Kidney (tissue), 14 donors: ENCODE data around the gene TEX35. TPM values are rescaled to one million over a fixed set of nuclear protein-coding genes. Genes with fewer than 3 reads are reported as not detected.

Experiments used
- DNase-seq, 5 donors: peaks; one replicate each; pipeline ENCODE4 v3.0.0-alpha.2; 2013 to 2020
- FAIRE-seq: peaks from 2 replicates; lab custom pipeline; 2012; peaks lifted over from hg19 to GRCh38; lab: Jason Lieb, UNC
- H3K27ac ChIP-seq, 2 donors: one replicate each; pipeline ENCODE4 v1.7.0; 2013; ENCODE audit warnings: low read depth in 2 of 2, low read length in 2 of 2, inconsistent platforms in 1 of 2
- H3K27me3 ChIP-seq: one replicate; pipeline ENCODE4 v1.7.1; 2013; ENCODE audit warnings: low read length, inconsistent platforms; ENCODE audit not compliant: control insufficient read depth, insufficient read depth
- H3K36me3 ChIP-seq, 3 donors: one replicate each; pipeline versions ENCODE4 v1.7.0 to v1.7.1; 2013; ENCODE audit warnings: low read length in 3 of 3, control low read depth in 1 of 3, inconsistent platforms in 1 of 3; ENCODE audit not compliant: insufficient read depth in 3 of 3, control insufficient read depth in 2 of 3
- H3K4me1 ChIP-seq, 3 donors: one replicate each; pipeline versions ENCODE4 v1.7.0 to v1.7.1; 2013; ENCODE audit warnings: low read length in 3 of 3, inconsistent platforms in 1 of 3, low read depth in 1 of 3; ENCODE audit not compliant: control insufficient read depth in 2 of 3, insufficient read depth in 2 of 3
- H3K4me3 ChIP-seq, 3 donors: one replicate each; pipeline versions ENCODE4 v1.7.0 to v1.8.1; 2013; ENCODE audit warnings: low read length in 3 of 3, control low read depth in 1 of 3, inconsistent platforms in 1 of 3
- H3K9ac ChIP-seq, 3 donors: one replicate each; pipeline versions ENCODE4 v1.7.0 to v1.7.1; 2013; ENCODE audit warnings: low read length in 3 of 3, control low read depth in 1 of 3, inconsistent platforms in 1 of 3
- H3K9me3 ChIP-seq, 3 donors: one replicate each; pipeline versions ENCODE4 v1.7.0 to v1.7.1; 2013; ENCODE audit warnings: low read length in 3 of 3, control low read depth in 1 of 3, inconsistent platforms in 1 of 3; ENCODE audit not compliant: control insufficient read depth in 2 of 3, insufficient read depth in 1 of 3
- CTCF ChIP-seq: IDR thresholded peaks from 3 replicates; pipeline ENCODE4 v1.5.1; 2012; ENCODE audit warnings: mild to moderate bottlenecking, moderate library complexity, borderline replicate concordance; ENCODE audit not compliant: insufficient read depth; ENCODE audit errors: extremely low read depth
- intact Hi-C: fragments of 100-400 bp; cut with DNase I; formaldehyde crosslinking; loops from one replicate; pipeline ENCODE4 v1.11.1; 2022
- polyA plus RNA-seq: library from polyadenylated mRNA; stranded (reverse); fragments of 350-450 nt; fragmentation: Illumina TruSeq; extraction: RNeasy Lipid Tissue Mini Kit (QIAGEN cat#74804); gene quantifications from one replicate; pipeline ENCODE4 v1.2.3, GENCODE V29; 2014; ENCODE audit warnings: low read depth, low replicate concordance; ENCODE audit not compliant: insufficient read depth
- total RNA-seq: library from RNA; stranded (reverse); fragmentation: NEBNext Ultra II Directional; extraction: Animal tissue kit (Norgen Biotek cat#: 25700); gene quantifications from one replicate; pipeline ENCODE4 v1.2.1, GENCODE V29; 2021
- donor health status: control.
- donor health status: control.
- donor health status: control.
- donor health status: control.
- donor health status: control.
- donor health status: DM: yes; HTN: yes; CAD: no.
- donor health status: Normal renal cell carcinoma (clear cell type).

TEX35 gene
- total and polyA plus RNA-seq, 2 donors from 2014 or later = not detected

GRCh38 chr1:178538192-178538916, 25.4 kb downstream of the TEX35 start:
- Histone ChIP-seq H3K27ac (no peak overlapping the region), H3K27me3 (no peaks in the 10 kb centered on the region), H3K36me3 (no peaks in the 10 kb centered on the region), H3K9ac (no peak overlapping the region), H3K4me1 (peaks cover 0 to 8% (median 0%) of the 10 kb centered on the region in 3 donors), H3K4me3 (no peak overlapping the region), H3K9me3 (no peaks in the 10 kb centered on the region)
- intact Hi-C loops = loop anchor here (5.0 to 10.0 kb wide), 2 partner anchors 216 to 464 kb away; no protein-coding TSS in a partner anchor
- FAIRE-seq (no peak), DNase-seq (no peak)
- no peak for TF ChIP-seq CTCF

DNA sequence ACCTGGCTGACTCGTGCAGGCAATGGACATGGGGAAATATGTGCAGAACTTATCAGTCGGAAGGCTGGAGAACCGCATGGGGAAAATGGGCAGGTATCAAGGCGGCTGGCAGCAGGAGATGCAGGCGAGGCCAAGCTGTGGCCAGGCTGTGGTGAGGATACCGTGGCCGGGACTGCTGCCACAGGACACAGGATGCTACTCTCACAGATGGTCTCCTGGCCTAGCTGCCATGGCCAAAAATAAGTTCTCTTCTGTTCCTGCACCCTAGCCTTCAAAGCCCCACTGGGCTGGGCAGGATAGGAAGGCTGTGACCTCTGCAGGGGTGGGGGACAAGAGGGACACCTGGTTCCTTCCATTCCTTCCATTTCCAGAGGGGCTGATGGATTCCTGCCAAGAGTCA, 26.4 kb downstream of the TEX35 start:
- no peak for TF ChIP-seq CTCF
- no peak for FAIRE-seq
- no peak overlapping the region for H3K27ac ChIP-seq
- intact Hi-C loops = loop anchor here (5.0 to 10.0 kb wide), 2 partner anchors 216 to 463 kb away; no protein-coding TSS in a partner anchor
- no peak overlapping the region for H3K9ac ChIP-seq
- H3K9me3 ChIP-seq = no peaks in the 10 kb centered on the region
- no peaks in the 10 kb centered on the region for H3K36me3 ChIP-seq
- no peaks in the 10 kb centered on the region for H3K27me3 ChIP-seq
- H3K4me1 ChIP-seq = peaks cover 0 to 9% (median 0%) of the 10 kb centered on the region in 3 donors
- H3K4me3 ChIP-seq = no peak overlapping the region
- no peak for DNase-seq

- intact Hi-C loops = no loop called here
- no peak for FAIRE-seq
- TF ChIP-seq CTCF = no peak
- Histone ChIP-seq H3K27ac (no peak overlapping the region), H3K9ac (no peak overlapping the region), H3K4me3 (no peak overlapping the region), H3K36me3 (no peaks in the 10 kb centered on the region), H3K9me3 (no peaks in the 10 kb centered on the region), H3K27me3 (no peaks in the 10 kb centered on the region), H3K4me1 (peaks cover 0 to 9% (median 0%) of the 10 kb centered on the region in 3 donors)
- DNase-seq = no peak
These were observed 27.3 kb downstream of the TEX35 start for GRCh38 chr1:178540204-178540603.
